NCI-H146 treated with DMSO at 0.1 percent for 48 hours (cell line): Measurements from ENCODE around the gene APOBEC3A.

Experiments
- DNase-seq: peaks from one replicate; lab custom pipeline; 2025; ENCODE audit not compliant: unreplicated experiment; lab: John Stamatoyannopoulos, UW

APOBEC3A gene

DNA sequence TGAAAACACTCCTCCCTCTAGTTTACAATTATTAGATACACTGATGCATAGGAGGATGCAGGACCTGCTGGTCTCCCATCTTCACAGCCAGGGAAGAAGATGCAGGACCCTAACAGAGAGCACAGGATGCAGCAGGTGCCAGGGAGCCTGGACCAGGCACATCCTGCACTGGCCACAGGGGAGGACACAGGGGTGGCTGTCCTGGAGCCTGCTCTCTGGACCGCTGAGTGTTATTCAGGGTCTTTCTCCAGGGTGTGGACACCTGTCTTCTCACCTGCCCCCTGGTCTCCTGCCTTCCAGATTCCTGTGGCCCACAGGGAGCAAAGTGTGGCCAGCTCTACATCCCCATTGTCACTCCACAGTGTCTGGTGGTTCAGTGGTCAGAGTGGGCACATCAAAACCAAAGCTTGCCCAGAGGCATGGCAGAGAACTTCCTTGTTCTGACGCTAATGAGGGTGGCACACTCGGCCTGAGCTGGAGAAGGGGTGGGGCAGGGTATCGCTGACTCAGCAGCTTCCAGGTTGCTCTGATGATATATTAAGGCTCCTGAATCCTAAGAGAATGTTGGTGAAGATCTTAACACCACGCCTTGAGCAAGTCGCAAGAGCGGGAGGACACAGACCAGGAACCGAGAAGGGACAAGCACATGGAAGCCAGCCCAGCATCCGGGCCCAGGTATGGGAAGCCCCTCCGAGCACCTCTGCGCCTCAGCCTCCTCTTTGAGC lies at the start of gene APOBEC3A:
Gene APOBEC3A (plus strand): TSS at position 564 of the 725 bp plus-strand sequence. CDS start 83 bp downstream, at position 647.
- no peak for DNase-seq

DNA sequence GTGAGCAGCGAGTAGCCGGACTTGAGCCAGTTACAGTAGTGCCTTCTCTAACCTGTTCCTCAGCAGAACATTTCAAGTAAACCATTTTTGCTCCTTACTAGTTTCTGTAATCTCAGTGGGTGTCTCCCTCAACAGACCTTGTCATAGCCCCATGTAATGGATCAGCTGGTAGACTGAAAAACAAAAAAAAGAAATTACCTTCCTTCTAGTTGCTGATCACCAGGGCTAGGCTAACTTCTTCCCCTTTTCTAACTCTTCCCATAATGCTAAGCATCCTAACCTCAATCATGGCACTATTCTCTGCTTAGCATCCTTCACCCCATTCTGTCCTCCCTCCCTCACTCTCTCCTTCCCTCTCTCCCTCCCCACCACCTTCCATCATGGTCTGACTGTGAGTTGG lies 49.6 kb upstream of the APOBEC3A start:
- DNase-seq, result no peak

DNA sequence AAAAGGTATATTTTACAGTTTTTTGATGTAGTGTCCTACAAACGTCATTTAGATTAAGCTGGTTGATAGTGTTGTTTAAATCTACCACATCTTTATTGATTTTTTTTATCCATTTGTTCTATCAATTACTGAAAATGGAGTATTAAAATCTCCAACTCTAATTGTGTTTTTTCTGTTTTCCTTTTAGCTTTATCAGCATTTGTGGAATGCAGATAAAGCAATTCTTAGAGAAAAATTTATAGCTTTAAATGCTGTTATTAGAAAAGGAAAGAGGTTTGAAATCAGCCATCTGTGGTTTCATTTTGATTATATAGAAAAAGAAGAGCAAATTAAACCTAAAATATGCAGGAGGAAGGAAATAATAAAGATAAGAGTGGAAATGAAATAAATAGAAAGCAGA lies 46.0 kb upstream of the APOBEC3A start:
- no peak for DNase-seq

DNA sequence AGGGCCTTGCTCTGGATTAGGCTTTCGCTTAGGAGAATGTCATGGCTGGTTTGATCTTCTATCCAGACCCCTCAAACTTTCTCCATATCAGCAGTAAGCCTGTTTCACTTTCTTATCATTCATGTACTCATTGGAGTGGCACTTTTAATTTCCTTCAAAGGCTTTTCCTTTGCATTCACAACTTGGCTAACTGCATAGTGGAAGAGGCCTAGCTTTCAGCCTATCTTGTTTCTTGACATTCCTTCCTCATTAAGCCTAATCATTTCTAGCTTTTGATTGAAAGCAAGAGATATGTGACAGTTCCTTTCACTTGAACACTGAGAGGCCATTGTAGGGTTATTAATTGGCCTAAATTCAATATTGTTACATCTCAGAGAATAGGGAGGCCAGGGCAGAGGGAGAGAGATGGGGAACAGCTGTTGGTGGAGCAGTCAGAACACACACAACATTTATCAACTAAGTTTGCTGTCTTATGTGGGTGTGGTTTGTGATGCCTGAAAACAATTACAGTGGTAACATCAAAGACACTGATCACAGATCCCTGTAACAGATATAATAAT lies 37.7 kb upstream of the APOBEC3A start:
- no peak for DNase-seq

DNA sequence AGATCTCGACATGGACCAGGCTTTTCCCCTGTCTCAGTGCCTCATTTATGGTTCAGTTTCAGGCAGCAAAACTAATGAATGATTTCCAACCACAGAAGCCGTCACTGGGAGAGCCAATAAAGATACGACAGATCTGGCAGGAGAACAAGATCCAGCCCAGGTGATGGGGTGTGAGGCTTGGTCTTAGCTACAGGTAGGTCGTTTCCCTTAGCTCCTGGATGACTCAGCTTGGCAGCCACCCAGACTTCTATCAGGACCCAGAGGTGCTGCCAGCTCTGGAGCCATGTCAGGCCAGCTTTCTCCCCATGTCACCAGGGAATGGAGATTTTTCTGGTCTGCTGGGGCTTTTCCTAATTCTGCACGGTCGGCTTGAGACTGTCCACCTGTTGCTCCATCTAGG lies 36.3 kb upstream of the APOBEC3A start:
- no peak for DNase-seq

DNA sequence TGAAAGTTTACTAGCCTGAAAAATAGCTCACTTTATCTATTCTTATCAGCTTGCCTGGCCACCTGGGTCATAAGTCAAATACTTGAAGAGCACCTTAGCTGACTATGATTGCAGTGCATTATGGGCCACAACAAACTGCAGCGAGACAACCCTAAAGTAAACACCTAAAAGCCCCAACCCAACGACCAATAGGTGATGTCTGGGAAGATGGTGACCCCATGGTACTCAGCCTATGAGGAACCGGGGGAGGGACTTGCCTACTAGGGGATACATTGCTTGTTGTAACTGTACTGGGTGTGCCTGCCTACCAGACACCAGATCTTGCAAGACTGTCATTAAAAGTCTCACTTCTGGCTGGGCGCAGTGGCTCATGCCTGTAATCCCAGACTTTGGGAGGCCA lies 35.6 kb upstream of the APOBEC3A start:
- DNase-seq, result no peak

DNA sequence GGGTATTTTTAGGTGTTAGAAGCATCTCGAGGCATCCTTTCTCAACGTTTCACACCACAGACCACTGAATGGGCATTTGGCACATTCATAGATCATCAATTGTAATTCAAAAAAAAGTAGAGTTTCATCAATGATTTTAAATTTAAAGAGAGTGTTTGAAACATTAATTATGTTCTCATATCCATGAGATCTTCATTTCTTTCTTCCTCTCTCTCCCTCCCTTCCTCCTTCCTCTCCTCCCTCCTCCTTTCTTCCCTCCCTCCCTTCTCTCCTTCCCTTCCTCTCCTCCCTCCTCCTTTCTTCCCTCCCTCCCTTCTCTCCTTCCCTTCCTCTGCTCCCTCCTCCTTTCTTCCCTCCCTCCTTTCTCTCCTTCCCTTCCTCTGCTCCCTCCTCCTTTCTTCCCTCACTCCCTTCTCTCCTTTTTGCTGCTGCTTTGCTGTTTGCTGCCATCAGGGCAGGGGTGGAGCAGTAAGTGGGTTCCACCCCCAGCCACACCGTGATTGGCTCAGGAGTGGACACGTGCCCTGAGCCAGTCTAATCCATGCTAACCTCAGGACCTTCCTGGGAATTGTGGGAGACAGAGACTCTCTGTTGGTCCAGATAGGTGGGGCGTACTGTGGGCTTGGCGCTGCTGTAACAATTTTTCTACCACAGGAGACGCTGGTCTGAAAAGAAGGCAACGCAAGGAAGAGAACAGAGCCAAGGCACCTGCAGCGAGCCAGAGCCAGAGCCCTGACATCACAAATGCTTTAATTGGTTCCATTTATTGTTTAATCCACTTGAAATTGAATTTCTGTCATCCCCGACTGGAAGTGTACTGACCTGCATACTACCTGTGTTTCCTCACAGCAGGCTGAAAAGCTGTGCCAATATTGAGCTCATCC lies 33.7 kb upstream of the APOBEC3A start:
- peak; percentile 91 for DNase-seq

DNA sequence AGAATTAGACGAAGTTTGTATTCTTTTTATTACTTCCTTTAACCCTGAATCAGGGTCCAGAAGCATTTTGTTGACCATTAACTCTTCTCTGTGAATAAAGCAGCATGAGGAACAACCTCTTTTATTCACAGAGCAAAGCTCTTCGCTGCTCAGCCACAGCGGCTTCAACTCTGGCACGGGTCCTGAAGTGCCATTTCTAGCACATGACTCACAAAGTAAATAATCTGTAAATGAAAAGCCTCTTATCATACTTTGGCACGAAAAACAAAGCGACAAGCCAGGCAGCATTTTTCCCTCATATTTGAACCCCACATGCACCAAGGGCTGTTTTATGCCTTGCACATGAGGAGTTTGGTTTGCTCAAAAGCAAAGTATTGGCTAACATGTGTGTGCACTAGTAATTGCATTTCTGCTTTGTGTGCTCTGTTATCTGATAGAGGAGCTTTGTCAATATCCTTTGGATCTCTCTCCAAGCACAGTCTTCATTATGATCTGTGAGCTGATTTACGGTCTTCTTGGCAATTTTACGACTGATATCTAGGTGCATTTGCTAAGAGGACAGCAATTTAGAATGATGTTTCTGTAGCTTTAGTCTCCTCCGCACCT lies 33.0 kb upstream of the APOBEC3A start:
- peak; percentile 88 for DNase-seq

DNA sequence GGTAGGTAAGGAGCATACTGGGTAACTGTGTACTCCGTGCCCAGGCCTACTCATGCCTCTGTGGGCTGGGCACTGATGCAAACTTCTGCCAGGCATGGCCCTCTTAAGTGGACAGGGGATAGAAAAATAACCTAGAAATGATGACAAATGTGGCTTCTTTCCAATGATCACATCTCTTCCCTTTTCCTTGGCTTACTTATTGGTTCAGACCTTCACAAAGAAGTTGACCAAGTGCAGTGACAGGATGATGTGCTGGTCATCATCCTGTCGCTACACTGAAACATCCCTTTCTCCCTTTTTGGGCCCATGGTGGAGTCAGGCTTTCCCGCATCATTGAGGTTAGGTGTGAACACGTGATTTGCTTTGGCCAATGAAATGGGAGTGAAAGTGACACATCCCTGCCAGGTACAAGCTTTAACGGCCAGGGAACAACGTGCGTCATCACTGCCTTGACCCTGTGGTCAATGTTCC lies 31.8 kb upstream of the APOBEC3A start:
- no peak for DNase-seq

DNA sequence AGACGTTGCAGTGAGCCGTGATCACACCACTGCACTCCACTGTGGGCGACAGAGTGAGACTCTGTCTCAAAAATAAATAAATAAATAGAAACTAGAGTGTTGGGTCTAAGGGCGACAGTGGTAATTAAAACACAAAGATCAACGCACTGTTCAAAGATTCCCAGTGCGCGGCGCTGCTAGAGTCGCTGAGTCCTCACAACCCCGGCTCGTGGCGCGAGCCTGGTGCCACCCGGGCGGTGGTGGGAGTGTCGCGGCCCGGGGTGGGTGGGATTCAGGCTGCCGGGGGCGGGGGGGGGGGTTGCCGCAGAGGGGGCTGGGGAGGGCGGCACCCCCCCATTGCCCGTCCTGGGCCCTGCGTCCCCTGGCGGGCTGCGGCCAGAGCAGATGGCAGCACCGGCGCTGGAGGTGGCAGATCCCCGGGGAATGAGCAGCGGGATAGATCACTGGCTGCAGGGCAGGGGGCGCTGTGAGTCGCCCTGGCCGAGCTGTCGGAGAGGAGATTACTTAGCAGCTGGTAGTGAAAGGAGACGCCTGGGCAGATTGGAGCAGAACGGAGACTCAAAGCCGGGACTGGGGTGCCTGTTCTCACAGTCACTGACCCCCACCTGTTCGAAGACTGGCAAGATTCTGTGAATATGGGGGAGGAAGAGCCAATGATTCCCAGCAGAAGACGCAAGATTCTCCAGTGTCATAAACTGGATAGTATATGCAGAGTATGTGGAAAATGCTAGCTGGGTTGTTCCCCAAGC lies 30.2 kb upstream of the APOBEC3A start:
- no peak for DNase-seq

DNA sequence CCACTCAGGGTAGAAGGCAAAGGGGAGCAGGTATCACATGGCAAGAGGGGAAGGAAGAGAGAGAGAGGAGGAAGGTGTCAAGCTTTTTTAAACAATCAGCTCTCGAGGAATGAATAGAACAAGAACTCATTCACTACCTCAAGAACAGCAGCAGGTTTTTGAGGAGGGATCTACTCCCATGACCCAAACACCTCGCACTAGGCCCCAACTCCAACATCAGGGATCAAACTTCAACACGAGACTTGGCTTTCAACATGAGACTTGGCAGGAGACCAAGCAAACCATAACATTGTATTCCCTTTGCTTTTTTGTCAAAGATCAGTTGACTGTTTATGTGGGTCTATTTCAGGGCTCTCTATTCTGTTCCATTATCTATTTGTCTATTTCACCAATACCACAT lies 26.9 kb upstream of the APOBEC3A start:
- no peak for DNase-seq

DNA sequence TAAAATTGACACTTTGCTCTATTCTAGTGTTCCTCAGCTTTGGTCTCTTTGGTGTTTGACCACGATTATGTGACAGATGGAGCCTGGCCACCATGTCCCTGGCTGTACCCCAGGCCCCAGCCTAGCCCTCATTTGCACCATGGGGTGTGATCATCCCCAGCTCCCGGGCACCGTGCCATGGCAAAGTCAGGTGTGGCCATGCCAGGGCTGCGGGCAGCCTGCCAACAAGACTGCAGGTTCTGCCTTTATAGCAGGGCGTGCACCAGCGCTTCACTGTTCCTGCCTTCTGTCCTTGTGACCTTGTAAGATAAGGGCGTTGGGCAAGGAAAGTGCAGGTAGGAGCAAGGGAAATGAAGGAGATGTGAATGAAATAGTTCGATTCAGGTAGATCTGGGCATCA lies 22.4 kb upstream of the APOBEC3A start:
- DNase-seq, result peak; percentile 8

DNA sequence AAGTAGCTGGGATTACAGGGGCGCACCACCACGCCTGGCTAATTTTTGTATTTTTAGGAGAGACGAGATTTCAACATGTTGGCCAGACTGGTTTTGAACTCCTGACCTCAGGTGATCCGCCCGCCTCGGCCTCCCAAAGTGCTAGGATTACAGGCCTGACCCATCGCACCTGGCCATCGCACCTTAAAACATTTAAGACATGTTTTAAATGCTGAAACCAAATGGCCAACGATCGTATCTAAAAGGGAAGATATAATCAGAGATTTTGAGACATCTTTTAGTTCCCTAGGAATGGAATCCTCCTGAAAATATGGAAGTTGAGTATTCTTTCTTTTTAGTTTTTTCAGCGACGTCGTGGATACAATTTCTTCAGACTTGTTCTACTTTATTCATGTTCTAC lies 21.8 kb upstream of the APOBEC3A start:
- DNase-seq, result no peak

DNA sequence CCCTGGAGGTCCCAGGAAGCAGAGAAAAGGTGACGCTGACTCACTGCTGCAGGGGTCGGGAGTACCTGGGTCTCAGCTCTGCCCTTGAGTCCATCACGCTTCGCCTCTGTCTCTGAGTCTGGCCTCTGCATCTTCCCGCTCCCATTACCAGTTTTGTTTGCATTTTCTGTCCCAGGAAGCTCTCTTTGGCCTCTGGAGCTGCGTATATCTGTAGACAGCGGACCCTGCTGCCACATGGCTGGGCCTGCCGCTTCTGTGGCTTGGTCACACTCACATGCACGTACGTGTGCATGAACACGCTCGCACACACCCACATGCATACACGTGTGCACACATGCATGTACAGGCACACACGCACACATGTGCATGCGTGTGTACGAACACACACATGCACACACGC lies 20.8 kb upstream of the APOBEC3A start:
- no peak for DNase-seq

DNA sequence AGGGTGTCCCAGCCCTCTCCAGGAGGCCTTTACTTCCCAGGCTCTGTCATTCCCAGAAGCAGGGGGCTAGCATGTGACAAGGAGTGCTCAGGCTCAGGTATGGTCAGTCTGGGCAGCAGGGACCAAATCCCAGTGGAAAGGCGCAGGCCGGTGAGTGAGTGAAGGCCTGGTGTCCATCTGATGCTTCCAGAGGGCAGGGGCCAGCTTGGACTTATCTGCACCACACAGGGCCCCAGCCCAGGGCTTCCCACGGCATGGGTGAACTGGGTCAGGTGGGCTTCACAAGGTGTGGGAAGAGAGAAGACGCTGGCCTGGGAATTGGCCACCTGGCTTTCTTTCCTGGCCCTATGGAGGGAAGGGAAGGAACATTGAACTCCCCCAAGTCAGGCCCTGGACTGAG lies 20.4 kb upstream of the APOBEC3A start:
- DNase-seq, result no peak

DNA sequence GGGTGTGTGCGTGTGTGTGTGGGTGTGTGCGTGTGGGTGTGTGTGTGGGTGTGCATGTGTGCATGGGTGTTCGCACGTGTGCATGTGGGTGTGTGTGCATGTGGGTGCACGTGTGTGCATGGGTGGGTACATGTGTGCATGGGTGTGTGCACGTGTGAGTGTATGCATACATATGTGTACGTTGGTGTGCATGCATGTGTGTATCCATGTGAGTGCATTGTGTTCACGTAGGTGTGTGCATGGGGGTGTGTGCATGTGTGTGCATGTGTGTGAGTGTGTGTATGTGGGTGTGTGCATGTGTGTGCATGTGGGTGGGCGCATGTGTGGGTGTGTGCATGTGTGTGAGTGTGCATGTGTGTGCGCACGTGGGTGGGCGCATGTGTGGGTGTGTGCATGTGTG lies 19.9 kb upstream of the APOBEC3A start:
- DNase-seq, result no peak

DNA sequence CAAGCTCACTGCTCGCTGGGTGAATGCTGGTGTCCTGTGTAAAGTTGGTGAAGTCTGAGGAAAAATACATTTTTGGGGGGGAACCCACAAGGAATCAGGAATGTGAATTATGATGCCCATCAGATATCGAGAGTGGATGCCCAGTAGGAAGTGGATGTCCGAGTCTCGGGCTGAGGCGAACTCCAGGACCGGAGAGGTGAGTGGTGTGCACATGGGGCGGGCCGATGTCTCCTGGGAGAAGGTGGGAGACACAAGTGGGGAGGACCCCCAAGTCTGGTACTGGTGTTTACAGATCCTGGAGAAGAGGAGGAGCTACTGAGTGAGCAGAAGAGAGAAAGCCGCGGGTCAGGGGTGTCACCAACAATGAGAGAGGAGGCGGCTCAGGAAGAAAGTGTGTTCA lies 19.2 kb upstream of the APOBEC3A start:
- no peak for DNase-seq

DNA sequence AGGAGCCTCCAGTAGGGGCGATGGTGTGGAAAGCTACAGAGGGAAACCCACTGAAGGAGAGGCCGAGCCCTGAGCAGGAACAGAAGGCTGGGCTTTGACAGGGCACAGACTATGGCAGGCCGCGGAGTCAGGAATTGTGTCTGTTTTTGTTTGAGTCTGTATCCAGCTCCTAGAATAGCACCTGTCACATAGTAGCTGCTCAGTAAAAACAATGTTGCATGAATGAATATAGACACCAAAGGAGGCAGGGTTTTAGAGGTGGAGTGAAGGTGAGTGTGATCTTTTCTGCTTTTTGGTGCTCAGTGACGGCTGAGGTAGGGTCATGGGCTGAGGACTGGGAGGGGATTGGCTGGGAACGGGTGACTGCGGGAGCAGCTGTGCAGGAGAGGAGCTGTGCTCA lies 18.5 kb upstream of the APOBEC3A start:
- no peak for DNase-seq

DNA sequence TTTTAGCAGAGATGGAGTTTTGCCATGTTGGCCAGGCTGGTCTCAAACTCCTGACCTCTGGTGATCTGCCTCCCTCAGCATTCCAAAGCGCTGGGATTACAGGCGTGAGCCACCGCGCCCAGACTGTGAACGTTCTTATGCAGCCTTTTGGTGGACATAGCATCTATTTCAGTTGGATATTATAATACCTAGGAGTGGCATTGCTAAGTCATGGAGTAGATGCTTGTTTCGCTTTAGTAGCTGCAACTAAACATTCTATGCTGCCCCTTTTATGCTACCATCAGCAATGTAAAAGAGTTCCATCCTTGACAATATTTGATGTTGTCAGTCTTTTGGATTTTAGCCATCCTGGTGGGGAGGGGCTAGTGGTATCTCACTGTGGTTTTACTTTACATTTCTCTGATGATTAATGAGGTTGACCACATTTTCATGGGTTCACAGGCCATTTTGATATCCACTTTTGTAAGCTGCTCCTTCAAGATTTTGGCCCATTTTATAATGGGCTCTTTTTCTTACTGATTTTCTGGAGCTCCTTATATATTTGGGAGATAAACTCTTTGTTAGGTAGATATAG lies 16.5 kb upstream of the APOBEC3A start:
- DNase-seq, result no peak

DNA sequence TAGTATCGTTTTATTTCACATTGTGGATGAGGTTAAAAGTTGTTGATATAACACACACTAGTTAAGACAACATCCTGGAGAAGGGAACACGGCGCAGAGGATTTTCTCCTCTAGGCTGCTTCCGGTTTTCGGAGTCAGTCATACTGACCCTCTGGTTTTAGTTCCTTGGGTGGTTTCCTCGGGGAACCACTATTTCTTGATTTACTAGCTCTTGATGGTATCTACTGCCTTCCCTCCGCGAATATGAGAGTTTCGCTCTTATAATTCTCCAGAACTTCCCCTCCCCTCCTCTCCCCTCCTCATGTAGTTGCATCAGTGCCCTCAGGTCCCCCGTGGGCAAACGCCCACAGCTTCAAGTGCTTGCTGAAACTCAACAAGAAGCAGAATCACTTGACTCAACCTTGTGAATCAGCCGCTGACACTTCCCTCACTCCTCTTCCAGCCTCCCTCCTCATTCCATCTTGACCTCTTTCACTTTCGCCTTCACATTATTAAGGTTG lies 15.9 kb upstream of the APOBEC3A start:
- no peak for DNase-seq
